GM21515 (cell line): ENCODE measurements around the gene CCDC178.
A peak's percentile ranks its signal among the peaks of the same experiment; 100 is the strongest.

Experiments used
- ATAC-seq: cut with Tn5 transposase; IDR thresholded peaks from one replicate; pipeline ENCODE4 v1.9.1; 2021; ENCODE audit not compliant: unreplicated experiment

The CCDC178 gene

DNA sequence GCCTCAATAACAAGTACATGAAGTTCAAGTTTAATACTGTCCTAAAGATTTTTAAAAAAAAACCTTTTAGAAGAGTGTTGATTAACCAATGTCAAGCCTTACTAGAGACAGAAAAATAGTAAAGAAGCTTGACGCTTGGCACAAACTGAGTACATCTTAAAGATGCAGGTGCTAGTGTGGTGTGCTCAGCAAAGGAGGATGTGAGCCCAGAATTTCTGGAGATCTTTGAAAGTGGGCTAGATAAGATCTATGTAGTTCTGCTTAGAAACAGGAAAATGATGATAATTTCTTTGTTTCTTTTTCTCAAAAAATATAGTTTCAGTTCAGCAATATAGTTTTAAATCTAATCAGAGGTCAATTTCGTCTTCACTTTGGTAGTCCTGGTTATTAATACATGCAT, 549.4 kb downstream of the CCDC178 start:
- ATAC-seq = peak; percentile 82

DNA sequence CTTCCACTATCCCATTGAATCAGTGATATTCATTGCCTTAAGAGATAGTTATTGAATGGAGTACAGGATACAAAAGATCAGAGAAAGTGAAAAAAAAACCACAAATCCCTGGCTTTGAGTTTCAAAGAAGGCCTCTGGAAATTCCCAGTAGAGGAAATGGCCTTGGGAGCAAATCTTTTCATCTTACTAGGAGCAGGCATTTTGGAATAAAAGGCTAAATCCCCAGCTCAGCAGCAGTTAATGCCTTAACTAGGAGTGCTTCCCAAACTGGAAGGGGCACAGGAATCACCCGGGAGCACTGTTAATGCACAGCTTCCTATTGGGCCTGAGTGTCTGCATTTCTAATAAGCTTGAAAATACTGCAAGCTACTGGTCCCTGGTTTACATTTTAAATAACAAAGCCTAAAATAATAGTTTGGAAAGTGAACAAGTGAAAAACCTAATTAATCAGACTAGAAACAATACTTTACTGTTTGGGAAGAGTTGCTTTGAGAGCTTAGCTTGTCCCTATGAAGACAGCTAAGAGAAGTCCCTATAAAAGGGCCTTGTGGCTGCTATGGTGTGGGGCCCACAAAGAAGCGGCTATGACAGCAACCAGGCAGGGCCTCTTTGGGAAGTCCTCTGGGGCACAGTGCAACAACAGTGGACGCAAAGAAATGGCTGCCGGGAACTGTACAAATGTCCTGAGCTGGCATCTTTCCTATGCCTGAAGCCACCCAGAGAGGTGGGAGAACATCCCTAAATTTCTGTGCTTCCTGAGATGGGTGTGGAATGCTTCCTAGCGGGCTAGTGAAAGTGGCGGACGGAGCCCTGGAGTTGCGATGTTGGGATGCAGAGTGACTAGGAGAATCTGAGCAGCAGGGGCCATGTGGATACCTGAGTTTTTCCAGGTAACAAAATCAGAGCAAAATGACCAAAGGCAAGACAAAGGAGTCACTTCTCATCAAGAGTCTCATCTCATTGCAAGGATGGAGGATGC, 550.6 kb downstream of the CCDC178 start:
- no peak for ATAC-seq

DNA sequence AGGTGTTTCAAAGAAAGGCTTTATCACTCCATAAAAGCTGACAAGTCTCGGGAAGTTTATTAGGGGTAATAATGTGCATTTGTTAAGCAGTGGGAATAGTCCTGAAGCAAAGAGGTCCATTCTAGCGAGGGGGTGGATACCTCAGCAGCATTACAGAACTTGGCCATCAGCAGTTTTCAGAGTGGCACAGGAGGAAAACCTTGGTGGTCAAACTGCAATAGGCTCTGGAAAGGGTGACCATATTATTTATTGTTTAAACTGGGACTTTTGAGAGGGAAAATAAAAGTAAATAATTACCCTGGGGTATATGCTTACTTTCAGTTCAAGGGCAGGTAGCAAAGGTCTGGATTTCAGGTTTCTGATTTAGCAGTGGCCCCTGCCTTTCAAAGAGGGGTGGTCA, 552.2 kb downstream of the CCDC178 start:
- ATAC-seq = no peak
